GM19035 (cell line): ENCODE data around the gene PKNOX1.
"Not testable (repeated sequence)": the region's sequence is repeated elsewhere in the genome, so short reads cannot be mapped to it uniquely, and the experiment has no call there.

ENCODE experiments used
- ATAC-seq: cut with Tn5 transposase; IDR thresholded peaks from one replicate; pipeline ENCODE4 v1.9.1; 2021; ENCODE audit not compliant: unreplicated experiment

The PKNOX1 gene

GRCh38 chr21:42983103-42983502, 8.7 kb downstream of the PKNOX1 start:
- no peak for ATAC-seq

GRCh38 chr21:42983869-42984268, 9.5 kb downstream of the PKNOX1 start:
- ATAC-seq = no peak

GRCh38 chr21:42986125-42986783, 11.9 kb downstream of the PKNOX1 start:
- no peak for ATAC-seq

GRCh38 chr21:42988236-42988965, 14.0 kb downstream of the PKNOX1 start:
- no peak for ATAC-seq

- not testable (repeated sequence) for ATAC-seq
These were observed 15.0 kb downstream of the PKNOX1 start for GRCh38 chr21:42989370-42989769.

- no peak for ATAC-seq
These were observed 15.7 kb downstream of the PKNOX1 start for GRCh38 chr21:42989816-42990650.

- no peak for ATAC-seq
These were observed 17.8 kb downstream of the PKNOX1 start for GRCh38 chr21:42991992-42992740.

GRCh38 chr21:42993051-42993712, 18.8 kb downstream of the PKNOX1 start:
- no peak for ATAC-seq

GRCh38 chr21:42997053-42997452, 22.7 kb downstream of the PKNOX1 start:
- no peak for ATAC-seq

- ATAC-seq = not testable (repeated sequence)
These were observed 23.6 kb downstream of the PKNOX1 start for GRCh38 chr21:42997983-42998382.

- ATAC-seq = not testable (repeated sequence)
These were observed 24.8 kb downstream of the PKNOX1 start for GRCh38 chr21:42999152-42999551.

GRCh38 chr21:43000041-43000440, 25.7 kb downstream of the PKNOX1 start:
- ATAC-seq = not testable (repeated sequence)

GRCh38 chr21:43001316-43001715, 27.0 kb downstream of the PKNOX1 start:
- no peak for ATAC-seq

- no peak for ATAC-seq
These were observed 30.6 kb downstream of the PKNOX1 start for GRCh38 chr21:43004926-43005325.

- no peak for ATAC-seq
These were observed 31.3 kb downstream of the PKNOX1 start for GRCh38 chr21:43005635-43006034.

GRCh38 chr21:43006051-43006873, 31.9 kb downstream of the PKNOX1 start:
- ATAC-seq = not testable (repeated sequence)

GRCh38 chr21:43006874-43007208, 32.5 kb downstream of the PKNOX1 start:
- no peak for ATAC-seq

- ATAC-seq = no peak
These were observed 38.2 kb downstream of the PKNOX1 start for GRCh38 chr21:43012596-43012995.

- ATAC-seq = no peak
These were observed 41.7 kb downstream of the PKNOX1 start for GRCh38 chr21:43015906-43016540.
